ENCODE results near the gene CYP46A1. TPM values are rescaled to one million over a fixed set of nuclear protein-coding genes. Genes with fewer than 3 reads are reported as not detected.

The CYP46A1 gene
- total RNA-seq, 1 experiment from 2014 or later, result 0.59 TPM

DNA sequence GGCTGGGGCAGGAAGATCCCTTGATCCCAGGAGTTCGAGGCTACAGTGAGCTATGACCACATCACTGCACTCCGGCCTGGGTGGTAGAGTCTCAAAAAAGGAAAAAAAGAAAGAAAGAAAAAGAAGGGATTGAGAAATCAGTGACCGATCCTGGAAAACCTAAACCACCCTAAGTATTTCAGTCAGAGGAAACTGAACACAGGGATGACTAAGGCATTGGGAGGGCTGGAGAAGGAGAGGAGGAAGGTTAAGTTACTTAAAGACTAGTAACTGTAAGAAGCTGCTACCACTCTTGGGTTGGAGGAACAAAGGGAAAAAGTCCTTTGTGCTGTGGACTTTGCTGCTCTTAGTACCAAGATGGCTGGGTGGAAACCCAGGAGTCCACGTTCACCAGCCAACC is 28.6 kb upstream of the CYP46A1 start:
- H3K36me3 Mint-ChIP-seq (ENCODE audit: insufficient read depth in 1 of 3, low read depth in 3 of 3), result no peaks in the 10 kb centered on the region; a peak in 1 of 7 replicates
- no peaks in the 10 kb centered on the region; a peak in 1 of 5 replicates for H3K9me3 Mint-ChIP-seq
- peaks cover 29% of the 10 kb centered on the region for H3K27me3 Mint-ChIP-seq (ENCODE audit: low read depth)
- Histone ChIP-seq H2AK5ac (ENCODE audit: insufficient read length, low read length) (no peak overlapping the region), H3K23me2 (ENCODE audit: insufficient read length, low read depth, low read length, poor library complexity, severe bottlenecking) (no peaks in the 10 kb centered on the region), H3K4me2 (ENCODE audit: insufficient read depth, insufficient read length, low read length) (no peak overlapping the region), H3K14ac (ENCODE audit: insufficient read depth, low read length) (no peak overlapping the region), H4K20me1 (ENCODE audit: control insufficient read depth, insufficient read depth, insufficient read length) (no peaks in the 10 kb centered on the region), H3K4me1 (ENCODE audit: insufficient read depth, low read length) (no peaks in the 10 kb centered on the region), H4K5ac (ENCODE audit: insufficient read length, low read depth, low read length) (no peak overlapping the region), H3K23ac (ENCODE audit: insufficient read length, low read depth, low read length) (no peak overlapping the region), H3K27me3 (ENCODE audit: insufficient read depth, low read length) (no peaks in the 10 kb centered on the region), H2BK5ac (ENCODE audit: insufficient read length, low read length) (no peak overlapping the region), H3K9me3 (ENCODE audit: control insufficient read depth, low read depth, low read length) (no peaks in the 10 kb centered on the region), H2AFZ (ENCODE audit: low read length) (no peak overlapping the region), H3K4ac (ENCODE audit: low read depth, low read length) (no peak overlapping the region), H2BK15ac (ENCODE audit: low read depth, low read length) (no peak overlapping the region), H3K79me1 (ENCODE audit: insufficient read depth, low read depth, low read length, poor library complexity, severe bottlenecking) (no peaks in the 10 kb centered on the region), H3K9ac (ENCODE audit: extremely low read depth, insufficient read length, low read length) (no peak overlapping the region), H3K79me2 (ENCODE audit: insufficient read depth, low read length) (no peaks in the 10 kb centered on the region), H3T11ph (ENCODE audit: low read length) (no peak overlapping the region), H3K56ac (ENCODE audit: insufficient read length, low read depth, low read length) (no peak overlapping the region), H4K91ac (ENCODE audit: insufficient read length, low read depth, low read length) (no peak overlapping the region), H2BK12ac (ENCODE audit: insufficient read length, low read depth, low read length) (no peak overlapping the region), H3K18ac (ENCODE audit: insufficient read length, low read depth, low read length) (no peak overlapping the region), H3K27ac (ENCODE audit: insufficient read length, low read depth, low read length) (no peak overlapping the region), H4K8ac (replicated peaks; ENCODE audit: insufficient read length, low read depth, low read length) (no peak overlapping the region), H2BK20ac (ENCODE audit: low read depth, low read length, poor library complexity, severe bottlenecking) (no peak overlapping the region), H2BK120ac (ENCODE audit: low read depth, low read length, poor library complexity, severe bottlenecking) (no peak overlapping the region)
- no peak overlapping the region for H3K4me3 Mint-ChIP-seq
- no peak for DNase-seq
- no peak overlapping the region for H3K27ac Mint-ChIP-seq
- peaks cover 12 to 19% of the 10 kb centered on the region in 2 experiments for H3K4me1 Mint-ChIP-seq
- TF ChIP-seq, protein P1, sequence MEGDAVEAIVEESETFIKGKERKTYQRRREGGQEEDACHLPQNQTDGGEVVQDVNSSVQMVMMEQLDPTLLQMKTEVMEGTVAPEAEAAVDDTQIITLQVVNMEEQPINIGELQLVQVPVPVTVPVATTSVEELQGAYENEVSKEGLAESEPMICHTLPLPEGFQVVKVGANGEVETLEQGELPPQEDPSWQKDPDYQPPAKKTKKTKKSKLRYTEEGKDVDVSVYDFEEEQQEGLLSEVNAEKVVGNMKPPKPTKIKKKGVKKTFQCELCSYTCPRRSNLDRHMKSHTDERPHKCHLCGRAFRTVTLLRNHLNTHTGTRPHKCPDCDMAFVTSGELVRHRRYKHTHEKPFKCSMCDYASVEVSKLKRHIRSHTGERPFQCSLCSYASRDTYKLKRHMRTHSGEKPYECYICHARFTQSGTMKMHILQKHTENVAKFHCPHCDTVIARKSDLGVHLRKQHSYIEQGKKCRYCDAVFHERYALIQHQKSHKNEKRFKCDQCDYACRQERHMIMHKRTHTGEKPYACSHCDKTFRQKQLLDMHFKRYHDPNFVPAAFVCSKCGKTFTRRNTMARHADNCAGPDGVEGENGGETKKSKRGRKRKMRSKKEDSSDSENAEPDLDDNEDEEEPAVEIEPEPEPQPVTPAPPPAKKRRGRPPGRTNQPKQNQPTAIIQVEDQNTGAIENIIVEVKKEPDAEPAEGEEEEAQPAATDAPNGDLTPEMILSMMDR (conservative IDR thresholded peaks at IDR 0.05), result no peak
- WGBS (ENCODE audit: extremely low coverage, insufficient read length, low lambda C conversion rate), result no CpG with 5 or more reads among the region's 4 CpGs

All from H9 (cell line).